ENCODE results near the gene IVL.
A peak's percentile ranks its signal among the peaks of the same experiment; 100 is the strongest.

The IVL gene

GRCh38 chr1:152907686-152908601 is at the start of gene IVL:
IVL (plus strand) TSS chr1:152908546; CDS start chr1:152909798, 1,252 bp downstream.
- DNase-seq (ENCODE audit: extremely low read depth in 1 of 2, low read depth in 1 of 2) = no peak

GRCh38 chr1:152859696-152860095 is 48.6 kb upstream of the IVL start, which contains the start of gene LCE7A:
LCE7A (plus strand) TSS chr1:152859996; CDS start chr1:152860698, 702 bp downstream.
- DNase-seq (ENCODE audit: extremely low read depth in 1 of 2, low read depth in 1 of 2) = no peak

GRCh38 chr1:152860129-152860528 is 48.2 kb upstream of the IVL start:
- DNase-seq (ENCODE audit: extremely low read depth in 1 of 2, low read depth in 1 of 2) = no peak

GRCh38 chr1:152861374-152861773 is 47.0 kb upstream of the IVL start:
- no peak for DNase-seq (ENCODE audit: extremely low read depth in 1 of 2, low read depth in 1 of 2)

GRCh38 chr1:152864443-152864842 is 43.9 kb upstream of the IVL start:
- no peak for DNase-seq (ENCODE audit: extremely low read depth in 1 of 2, low read depth in 1 of 2)

- DNase-seq (ENCODE audit: extremely low read depth in 1 of 2, low read depth in 1 of 2) = no peak
Observed at GRCh38 chr1:152866321-152866720, 42.0 kb upstream of the IVL start.

- peak; percentile 9 to 24 for DNase-seq (ENCODE audit: extremely low read depth in 1 of 2, low read depth in 1 of 2)
Observed at GRCh38 chr1:152869808-152870419, 38.4 kb upstream of the IVL start.

- DNase-seq (ENCODE audit: extremely low read depth in 1 of 2, low read depth in 1 of 2) = no peak
Observed at GRCh38 chr1:152870831-152871730, 37.3 kb upstream of the IVL start.

- DNase-seq (ENCODE audit: extremely low read depth in 1 of 2, low read depth in 1 of 2) = no peak
Observed at GRCh38 chr1:152871731-152872126, 36.6 kb upstream of the IVL start.

GRCh38 chr1:152873495-152873894 is 34.9 kb upstream of the IVL start:
- no peak for DNase-seq (ENCODE audit: extremely low read depth in 1 of 2, low read depth in 1 of 2)

GRCh38 chr1:152876827-152877226 is 31.5 kb upstream of the IVL start:
- no peak for DNase-seq (ENCODE audit: extremely low read depth in 1 of 2, low read depth in 1 of 2)

- peak in 1 of 2 donors; percentile 5 for DNase-seq (ENCODE audit: extremely low read depth in 1 of 2, low read depth in 1 of 2)
Observed at GRCh38 chr1:152878042-152878441, 30.3 kb upstream of the IVL start, which contains the start of gene SMCP. SMCP (plus strand) TSS chr1:152878322; CDS start chr1:152884423, 6,101 bp downstream.

GRCh38 chr1:152879559-152880198 is 28.7 kb upstream of the IVL start:
- DNase-seq (ENCODE audit: extremely low read depth in 1 of 2, low read depth in 1 of 2) = no peak

- DNase-seq (ENCODE audit: extremely low read depth in 1 of 2, low read depth in 1 of 2) = no peak
Observed at GRCh38 chr1:152880316-152880715, 28.0 kb upstream of the IVL start.

GRCh38 chr1:152880907-152881306 is 27.4 kb upstream of the IVL start:
- DNase-seq (ENCODE audit: extremely low read depth in 1 of 2, low read depth in 1 of 2) = no peak

GRCh38 chr1:152884085-152884484 is 24.3 kb upstream of the IVL start:
- no peak for DNase-seq (ENCODE audit: extremely low read depth in 1 of 2, low read depth in 1 of 2)

GRCh38 chr1:152884506-152884905 is 23.8 kb upstream of the IVL start:
- no peak for DNase-seq (ENCODE audit: extremely low read depth in 1 of 2, low read depth in 1 of 2)

GRCh38 chr1:152884966-152885624 is 23.3 kb upstream of the IVL start:
- DNase-seq (ENCODE audit: extremely low read depth in 1 of 2, low read depth in 1 of 2) = no peak

GRCh38 chr1:152886085-152886484 is 22.3 kb upstream of the IVL start:
- DNase-seq (ENCODE audit: extremely low read depth in 1 of 2, low read depth in 1 of 2) = no peak

Data from stimulated activated CD8-positive, alpha-beta memory T cell treated with anti-CD3 and anti-CD28 coated beads, Interleukin-7, amount 100 ng/mL, for 48 hours (primary cell).